HepG2 (cell line): ENCODE results near the gene MAPK8. TPM values are rescaled to one million over a fixed set of nuclear protein-coding genes. Genes with fewer than 3 reads are reported as not detected.

Experiments
- ATAC-seq: fragments of 200-7000 bp; cut with Tn5 transposase; 3 replicates; pipeline ENCODE4 v1.9.1; 2020; ENCODE audit warnings: mild to moderate bottlenecking, moderate library complexity
- BruUV-seq: library from RNA; stranded (reverse); fragments of 400-500 nt; replicated peaks from 2 replicates; lab custom pipeline; 2021; lab: Mats Ljungman, UMichigan
- CTCF ChIA-PET: fragments of 300-600 bp; formaldehyde crosslinking; extraction: SDS; loops from one replicate; lab custom pipeline; 2021; ENCODE audit warnings: low total read pairs, inconsistent platforms, low intra/inter-chr PET ratio; lab: Yijun Ruan, JAX
- POLR2A ChIA-PET: fragments of 350-600 bp; sonication (Branson Sonifier 250); formaldehyde crosslinking; loops from one replicate; lab custom pipeline; 2020; ENCODE audit warnings: antibody characterized with exemption, inconsistent platforms; lab: Yijun Ruan, JAX
- DNase-seq: peaks from one replicate; pipeline ENCODE4 v3.0.0-alpha.2; 2015; ENCODE audit warnings: low spot score
- FAIRE-seq: peaks from 3 replicates; lab custom pipeline; 2011; peaks lifted over from hg19 to GRCh38; lab: Jason Lieb, UNC
- H2AFZ ChIP-seq: one replicate; pipeline ENCODE4 v1.6.1; 2011; ENCODE audit warnings: low read length, inconsistent platforms
- H3K27ac ChIP-seq: fragments of 300-600 bp; 3 replicates; pipeline ENCODE4 v1.8.0; 2011; ENCODE audit warnings: mixed run types, mild to moderate bottlenecking, mixed read lengths, low read length, inconsistent platforms; ENCODE audit not compliant: insufficient read depth; ENCODE audit errors: extremely low read length
- H3K27me3 ChIP-seq, 2 experiments: fragments of 200-600 bp in 1 of 2; 2 replicates in 1 of 2; 3 replicates in 1 of 2; pipeline versions ENCODE4 v1.6.0 to v1.8.0; 2011; ENCODE audit warnings: low read length in 2 of 2, mild to moderate bottlenecking in 2 of 2, moderate library complexity in 2 of 2, inconsistent platforms in 1 of 2; ENCODE audit not compliant: insufficient read depth in 2 of 2, control insufficient read depth in 1 of 2
- H3K36me3 ChIP-seq, 2 experiments: fragments of 200-600 bp in 1 of 2; replicated peaks in 1 of 2; 2 replicates in 1 of 2; 3 replicates in 1 of 2; pipeline versions ENCODE4 v1.5.1 to v1.8.0; 2011; ENCODE audit warnings: low read length in 2 of 2, inconsistent platforms in 1 of 2; ENCODE audit not compliant: insufficient read depth in 2 of 2, control insufficient read depth in 1 of 2
- H3K4me1 ChIP-seq: 2 replicates; pipeline ENCODE4 v1.5.1; 2012; ENCODE audit warnings: low read length, inconsistent platforms; ENCODE audit not compliant: insufficient read depth
- H3K4me2 ChIP-seq: 2 replicates; pipeline ENCODE4 v1.6.0; 2011; ENCODE audit warnings: low read depth, low read length, inconsistent platforms
- H3K4me3 ChIP-seq, 3 experiments: fragments of 200-600 bp in 1 of 3; sonication (generic), shearing (Covaris generic) in 1 of 3; replicated peaks in 1 of 3; 2 replicates each; pipeline ENCODE4 v1.5.1; 2011 to 2016; ENCODE audit warnings: low read length in 3 of 3, inconsistent platforms in 2 of 3, low read depth in 2 of 3, mild to moderate bottlenecking in 2 of 3, control low read depth in 1 of 3, mixed read lengths in 1 of 3; ENCODE audit not compliant: insufficient read depth in 1 of 3
- H3K79me2 ChIP-seq: one replicate; pipeline ENCODE4 v1.6.1; 2011; ENCODE audit warnings: low read length, inconsistent platforms; ENCODE audit not compliant: insufficient read depth
- H3K9ac ChIP-seq: 2 replicates; pipeline ENCODE4 v1.6.0; 2011; ENCODE audit warnings: mild to moderate bottlenecking, low read depth, low read length, inconsistent platforms; ENCODE audit not compliant: insufficient read depth
- H3K9me3 ChIP-seq: 2 replicates; pipeline ENCODE4 v1.5.1; 2012; ENCODE audit warnings: mild to moderate bottlenecking, low read length
- H4K20me1 ChIP-seq: 2 replicates; pipeline ENCODE4 v1.6.0; 2011; ENCODE audit warnings: inconsistent platforms, mild to moderate bottlenecking, low read length, moderate library complexity; ENCODE audit not compliant: insufficient read depth
- AGO1 ChIP-seq: fragments of 200-400 bp; formaldehyde crosslinking; IDR thresholded peaks from 2 replicates; pipeline ENCODE4 v1.6.1; 2017; ENCODE audit warnings: mild to moderate bottlenecking, low read depth, low read length, moderate library complexity; ENCODE audit not compliant: poor library complexity, severe bottlenecking
- CCAR2 ChIP-seq: fragments of 200-400 bp; formaldehyde crosslinking; optimal IDR thresholded peaks from 2 replicates; pipeline ENCODE3; 2018; ENCODE audit warnings: low read depth, mild to moderate bottlenecking, low read length, moderate library complexity
- FOXA1 ChIP-seq, 2 experiments: fragments of 450-650 bp in 1 of 2; sonication (generic) in 1 of 2; formaldehyde crosslinking in 1 of 2; IDR thresholded peaks; 2 replicates each; pipeline versions ENCODE4 v1.4.0 to v1.6.1; 2016 to 2020; ENCODE audit warnings: missing genetic modification reagents in 1 of 2
- FOXO1 ChIP-seq: sonication (generic); formaldehyde crosslinking; IDR thresholded peaks from 2 replicates; pipeline ENCODE4 v1.4.0; 2020; ENCODE audit warnings: missing genetic modification reagents
- MBD4 ChIP-seq: IDR thresholded peaks from 2 replicates; pipeline ENCODE4 v1.6.1; 2012; ENCODE audit warnings: low read length, inconsistent platforms, borderline replicate concordance
- NCOA2 ChIP-seq: sonication (generic); formaldehyde crosslinking; IDR thresholded peaks from 2 replicates; pipeline ENCODE4 v1.8.0; 2022; ENCODE audit warnings: inconsistent platforms
- RXRB ChIP-seq: IDR thresholded peaks from 2 replicates; pipeline ENCODE4 v1.6.1; 2016; ENCODE audit warnings: borderline replicate concordance, missing genetic modification reagents, missing compliant biosample characterization
- TSC22D2 ChIP-seq: sonication (generic); formaldehyde crosslinking; IDR thresholded peaks from 2 replicates; pipeline ENCODE4 v1.5.1; 2020; ENCODE audit warnings: missing genetic modification reagents, mild to moderate bottlenecking, borderline replicate concordance
- ZBTB1 ChIP-seq: sonication (generic); formaldehyde crosslinking; IDR thresholded peaks from 2 replicates; pipeline ENCODE4 v1.4.0; 2020; ENCODE audit warnings: missing genetic modification reagents, borderline replicate concordance
- ZFP37 ChIP-seq: sonication (generic); formaldehyde crosslinking; IDR thresholded peaks from 2 replicates; pipeline ENCODE4 v1.4.0; 2020; ENCODE audit warnings: missing genetic modification reagents, borderline replicate concordance
- ZNF101 ChIP-seq: sonication (generic); formaldehyde crosslinking; IDR thresholded peaks from 2 replicates; pipeline ENCODE4 v1.4.0; 2020; ENCODE audit warnings: mild to moderate bottlenecking, low read depth, missing genetic modification reagents, borderline replicate concordance
- ZNF136 ChIP-seq: sonication (generic); formaldehyde crosslinking; IDR thresholded peaks from 2 replicates; pipeline ENCODE4 v1.8.1; 2022; ENCODE audit warnings: low read depth, mild to moderate bottlenecking, moderate library complexity, missing genetic modification reagents
- ZNF274 ChIP-seq: sonication (generic); formaldehyde crosslinking; IDR thresholded peaks from 2 replicates; pipeline ENCODE4 v1.5.1; 2020; ENCODE audit warnings: mild to moderate bottlenecking, missing genetic modification reagents
- ZNF317 ChIP-seq: sonication (generic); formaldehyde crosslinking; IDR thresholded peaks from 2 replicates; pipeline ENCODE4 v1.5.0; 2020; ENCODE audit warnings: mild to moderate bottlenecking, missing genetic modification reagents
- ZNF333 ChIP-seq: sonication (generic); formaldehyde crosslinking; IDR thresholded peaks from 2 replicates; pipeline ENCODE4 v1.4.0; 2020; ENCODE audit warnings: mild to moderate bottlenecking, missing genetic modification reagents, borderline replicate concordance
- ZNF451 ChIP-seq: sonication (generic); formaldehyde crosslinking; IDR thresholded peaks from 2 replicates; pipeline ENCODE4 v1.5.0; 2020; ENCODE audit warnings: mild to moderate bottlenecking, missing genetic modification reagents
- ZNF557 ChIP-seq: sonication (generic); formaldehyde crosslinking; IDR thresholded peaks from 2 replicates; pipeline ENCODE4 v1.4.0; 2020; ENCODE audit warnings: missing genetic modification reagents
- ZNF800 ChIP-seq: sonication (generic); formaldehyde crosslinking; IDR thresholded peaks from 2 replicates; pipeline ENCODE4 v1.4.0; 2020; ENCODE audit warnings: missing genetic modification reagents
- WGBS: methylation state at CpG from one replicate; pipeline ENCODE4 v1.1.6; 2017; ENCODE audit warnings: low lambda C conversion rate; 5-methylcytosine and 5-hydroxymethylcytosine counted together
- in situ Hi-C: cut with HindIII; loops from 2 replicates; pipeline ENCODE4 v1.10.0; 2017; ENCODE audit warnings: low pct_unique_long_range_greater_than_20kb; ENCODE audit not compliant: extremely low pct_ligation_motif_present
- intact Hi-C: fragments of 100-400 bp; cut with micrococcal nuclease; formaldehyde crosslinking; loops from one replicate; pipeline ENCODE4 v1.10.0; 2022; ENCODE audit not compliant: unreplicated experiment
- polyA plus RNA-seq, 8 experiments: library from polyadenylated mRNA; depleted of rRNA in 3 of 8; stranded (reverse) in 7 of 8; unstranded in 1 of 8; fragments of >200 nt; fragmentation: Illumina TruSeq in 4 of 8; extraction: Trizol in 4 of 8; gene quantifications; 2 replicates each; pipeline versions ENCODE4 v1.2.1 to v1.2.3, GENCODE V29; 2011 to 2016; ENCODE audit warnings: low read depth in 4 of 8, missing spikeins in 1 of 8, mixed read lengths in 1 of 8; ENCODE audit not compliant: insufficient read depth in 1 of 8
- total RNA-seq, 5 experiments: library from RNA; depleted of rRNA; stranded (reverse); fragments of >200 nt; fragmentation: Illumina TruSeq; extraction: Trizol; gene quantifications; 2 replicates each; pipeline ENCODE4 v1.2.3, GENCODE V29; 2016; ENCODE audit warnings: low read depth in 1 of 5
- TF ChIP-seq, protein P1 (sequence below): sonication (generic); formaldehyde crosslinking; IDR thresholded peaks from 2 replicates; pipeline ENCODE4 v1.4.0; 2020; ENCODE audit warnings: missing genetic modification reagents, borderline replicate concordance

MAPK8 gene
- total and polyA plus RNA-seq, 2 of the 13 experiments (the other 11 are each of a cell fraction or from before 2014, with no cell fraction given) = 41.6 to 47.3 TPM

- no peak for TF ChIP-seq FOXA1 (IDR thresholded peaks at IDR 0.05)
- no peak for TF ChIP-seq FOXA1 (CRISPR knock-in tag; IDR thresholded peaks at IDR 0.05)
- TF ChIP-seq ZNF317 (CRISPR knock-in tag) = no peak
- TF ChIP-seq, all 625 proteins: peak for 0
Measured at GRCh38 chr10:48428896-48429295, 122.4 kb downstream of the MAPK8 start (continued).

DNA sequence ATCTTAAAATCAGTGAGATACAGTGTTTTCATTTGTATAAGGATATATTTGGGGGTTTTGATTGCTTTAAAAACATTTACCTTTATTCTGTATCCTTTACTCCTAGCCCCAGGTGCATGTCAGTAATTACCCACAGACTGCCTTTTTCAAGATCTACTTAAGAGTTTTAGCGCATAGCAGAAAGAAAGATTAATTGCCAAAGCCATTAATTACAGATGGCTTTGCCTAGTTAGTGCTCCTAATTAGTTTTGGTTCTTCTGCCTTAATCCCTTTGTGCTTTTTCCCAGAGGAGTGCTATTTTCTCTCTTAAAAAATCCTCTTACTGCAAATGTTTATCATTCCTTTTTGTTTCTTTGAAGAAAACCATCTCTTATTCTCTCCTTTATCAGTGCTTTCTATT lies 122.8 kb downstream of the MAPK8 start:
- H2AFZ ChIP-seq = no peak overlapping the region
- no TSS peak for BruUV-seq
- no peaks in the 10 kb centered on the region for H4K20me1 ChIP-seq
- intact Hi-C loops = no loop called here
- no peak for TF ChIP-seq NCOA2 (CRISPR knock-in tag)
- TF ChIP-seq ZBTB1 (CRISPR knock-in tag) = no peak
- TF ChIP-seq MBD4 = no peak
- no peak for TF ChIP-seq ZNF557 (CRISPR knock-in tag)
- TF ChIP-seq ZNF136 (CRISPR knock-in tag) = no peak
- TF ChIP-seq CCAR2 = no peak
- no peak for TF ChIP-seq FOXO1 (CRISPR knock-in tag)
- no peak for TF ChIP-seq ZNF333
- TF ChIP-seq ZNF274 (CRISPR knock-in tag) = no peak
- TF ChIP-seq ZNF101 (CRISPR knock-in tag) = no peak
- TF ChIP-seq, protein P1, sequence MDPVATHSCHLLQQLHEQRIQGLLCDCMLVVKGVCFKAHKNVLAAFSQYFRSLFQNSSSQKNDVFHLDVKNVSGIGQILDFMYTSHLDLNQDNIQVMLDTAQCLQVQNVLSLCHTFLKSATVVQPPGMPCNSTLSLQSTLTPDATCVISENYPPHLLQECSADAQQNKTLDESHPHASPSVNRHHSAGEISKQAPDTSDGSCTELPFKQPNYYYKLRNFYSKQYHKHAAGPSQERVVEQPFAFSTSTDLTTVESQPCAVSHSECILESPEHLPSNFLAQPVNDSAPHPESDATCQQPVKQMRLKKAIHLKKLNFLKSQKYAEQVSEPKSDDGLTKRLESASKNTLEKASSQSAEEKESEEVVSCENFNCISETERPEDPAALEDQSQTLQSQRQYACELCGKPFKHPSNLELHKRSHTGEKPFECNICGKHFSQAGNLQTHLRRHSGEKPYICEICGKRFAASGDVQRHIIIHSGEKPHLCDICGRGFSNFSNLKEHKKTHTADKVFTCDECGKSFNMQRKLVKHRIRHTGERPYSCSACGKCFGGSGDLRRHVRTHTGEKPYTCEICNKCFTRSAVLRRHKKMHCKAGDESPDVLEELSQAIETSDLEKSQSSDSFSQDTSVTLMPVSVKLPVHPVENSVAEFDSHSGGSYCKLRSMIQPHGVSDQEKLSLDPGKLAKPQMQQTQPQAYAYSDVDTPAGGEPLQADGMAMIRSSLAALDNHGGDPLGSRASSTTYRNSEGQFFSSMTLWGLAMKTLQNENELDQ (CRISPR knock-in tag) = no peak
- no peak for TF ChIP-seq ZNF800 (CRISPR knock-in tag)
- TF ChIP-seq ZNF451 (CRISPR knock-in tag) = no peak
- no peak for TF ChIP-seq TSC22D2 (CRISPR knock-in tag)
- TF ChIP-seq AGO1 = no peak
- no peak for TF ChIP-seq RXRB (CRISPR knock-in tag)
- TF ChIP-seq ZFP37 (CRISPR knock-in tag) = no peak
- no peak overlapping the region for H3K4me2 ChIP-seq
- FAIRE-seq = no peak
- 96% methylated on average over 1 of the region's 1 CpG for WGBS
- no peaks in the 10 kb centered on the region for H3K79me2 ChIP-seq
- no peak overlapping the region for H3K9ac ChIP-seq
- ATAC-seq = no peak
- in situ Hi-C loops = no loop called here
- no peak overlapping the region for H3K27ac ChIP-seq
- H3K9me3 ChIP-seq = no peaks in the 10 kb centered on the region
- CTCF ChIA-PET = no interaction called here
- DNase-seq = no peak
- H3K36me3 ChIP-seq = peaks cover 0 to 5% of the 10 kb centered on the region in 2 experiments; a peak in 1 of 5 replicates
- no peaks in the 10 kb centered on the region for H3K27me3 ChIP-seq
- no peak overlapping the region for H3K4me3 ChIP-seq
- no peaks in the 10 kb centered on the region for H3K4me1 ChIP-seq
- POLR2A ChIA-PET = no interaction called here
